Endodermal cell (in vitro differentiated cells): Measurements from ENCODE around the gene TMEM44. TPM values are rescaled to one million over a fixed set of nuclear protein-coding genes. Genes with fewer than 3 reads are reported as not detected.
A peak's percentile ranks its signal among the peaks of the same experiment; 100 is the strongest.

ENCODE experiments used
- DNase-seq: peaks from one replicate; pipeline ENCODE4 v3.0.0-alpha.2; 2017
- H3K27ac ChIP-seq: 2 replicates; pipeline ENCODE4 v1.5.1; 2013; ENCODE audit warnings: mild to moderate bottlenecking, low read depth, low read length, moderate library complexity
- H3K27me3 ChIP-seq: 2 replicates; pipeline ENCODE4 v1.6.1; 2013; ENCODE audit warnings: mild to moderate bottlenecking, low read length, moderate library complexity; ENCODE audit not compliant: insufficient read depth, control insufficient read depth, poor library complexity, severe bottlenecking
- H3K36me3 ChIP-seq: 2 replicates; pipeline ENCODE4 v1.7.0; 2013; ENCODE audit warnings: mild to moderate bottlenecking, low read length, moderate library complexity; ENCODE audit not compliant: control insufficient read depth, insufficient read depth
- H3K4me1 ChIP-seq: one replicate; pipeline ENCODE4 v1.7.0; 2013; ENCODE audit warnings: low read length; ENCODE audit not compliant: control insufficient read depth, insufficient read depth
- H3K4me3 ChIP-seq: 2 replicates; pipeline ENCODE4 v1.5.1; 2013; ENCODE audit warnings: mild to moderate bottlenecking, low read length, moderate library complexity
- H3K9ac ChIP-seq: 2 replicates; pipeline ENCODE4 v1.6.1; 2013; ENCODE audit warnings: mild to moderate bottlenecking, low read length, moderate library complexity; ENCODE audit not compliant: poor library complexity, severe bottlenecking; ENCODE audit errors: extremely low read depth
- H3K9me3 ChIP-seq: 2 replicates; pipeline ENCODE4 v1.6.1; 2013; ENCODE audit warnings: mild to moderate bottlenecking, low read length, moderate library complexity; ENCODE audit not compliant: control insufficient read depth
- H3K27ac Mint-ChIP-seq: 2 replicates; pipeline ENCODE4 v1.8.0; 2020; ENCODE audit warnings: mixed read lengths
- H3K27me3 Mint-ChIP-seq: 2 replicates; pipeline ENCODE4 v1.8.0; 2021; ENCODE audit warnings: mild to moderate bottlenecking, mixed read lengths; ENCODE audit not compliant: insufficient read depth
- H3K36me3 Mint-ChIP-seq: 2 replicates; pipeline ENCODE4 v1.8.0; 2020; ENCODE audit warnings: low read depth, mixed read lengths
- H3K4me1 Mint-ChIP-seq: 2 replicates; pipeline ENCODE4 v1.8.0; 2020; ENCODE audit warnings: mixed read lengths
- H3K4me3 Mint-ChIP-seq: 2 replicates; pipeline ENCODE4 v1.8.0; 2020; ENCODE audit warnings: mild to moderate bottlenecking, moderate library complexity, mixed read lengths
- H3K9me3 Mint-ChIP-seq: 2 replicates; pipeline ENCODE4 v1.8.0; 2020; ENCODE audit warnings: mild to moderate bottlenecking, mixed read lengths
- CTCF ChIP-seq: fragments of 200-600 bp; sonication (generic); conservative IDR thresholded peaks from 2 replicates; pipeline ENCODE4 v1.5.0; 2021; ENCODE audit warnings: antibody characterized with exemption, mild to moderate bottlenecking
- WGBS, 2 experiments: methylation state at CpG; one replicate each; pipeline versions ENCODE4 v1.1.5 to v1.1.7; 2013; ENCODE audit warnings: missing lambda C conversion rate in 2 of 2, mixed read lengths in 1 of 2; ENCODE audit not compliant: insufficient coverage in 1 of 2, insufficient read length in 1 of 2; 5-methylcytosine and 5-hydroxymethylcytosine counted together
- total RNA-seq, 2 donors: library from RNA; stranded (reverse); fragmentation: NEBNext Ultra II Directional in 1 of 2; extraction: Animal tissue kit (Norgen Biotek cat#: 25700) in 1 of 2; gene quantifications; 2 replicates in 1 of 2; 3 replicates in 1 of 2; pipeline ENCODE4 v1.2.1, GENCODE V29; 2021

The TMEM44 gene
- total RNA-seq, 2 donors from 2014 or later, result 31.0 to 34.4 TPM

GRCh38 chr3:194642769-194643168 lies 9.6 kb upstream of the TMEM44 start:
- whole genome bisulfite sequencing, 2 experiments, result 89 to 100% methylated on average over 1 to 2 of the region's 2 CpGs
- Histone ChIP-seq H3K9me3 (no peaks in the 10 kb centered on the region), H3K36me3 (peaks cover 61% of the 10 kb centered on the region), H3K4me1 (no peaks in the 10 kb centered on the region), H3K9ac (no peak overlapping the region), H3K4me3 (no peak overlapping the region), H3K27me3 (no peaks in the 10 kb centered on the region), H3K27ac (no peak overlapping the region)
- Mint-ChIP-seq H3K4me3 (no peak overlapping the region), H3K27me3 (no peaks in the 10 kb centered on the region), H3K4me1 (peaks cover 9% of the 10 kb centered on the region), H3K9me3 (no peaks in the 10 kb centered on the region), H3K27ac (no peak overlapping the region), H3K36me3 (peaks cover 59% of the 10 kb centered on the region)
- no peak for DNase-seq
- TF ChIP-seq CTCF, result no peak

GRCh38 chr3:194640829-194641228 lies 7.6 kb upstream of the TMEM44 start:
- peaks cover 20% of the 10 kb centered on the region for H3K4me1 Mint-ChIP-seq
- WGBS, 2 experiments, result 74 to 88% methylated on average over 3 to 7 of the region's 7 CpGs

GRCh38 chr3:194638991-194639605 lies 5.9 kb upstream of the TMEM44 start:
- Histone ChIP-seq H3K9me3 (no peaks in the 10 kb centered on the region), H3K4me1 (no peaks in the 10 kb centered on the region), H3K27me3 (no peaks in the 10 kb centered on the region), H3K36me3 (peaks cover 35% of the 10 kb centered on the region), H3K4me3 (no peak overlapping the region), H3K27ac (no peak overlapping the region), H3K9ac (no peak overlapping the region)
- TF ChIP-seq CTCF, result no peak
- H3K36me3 Mint-ChIP-seq, result peaks cover 34% of the 10 kb centered on the region
- WGBS, 2 experiments, result 95 to 97% methylated on average over 9 to 10 of the region's 10 CpGs
- H3K27me3 Mint-ChIP-seq, result no peaks in the 10 kb centered on the region
- H3K4me3 Mint-ChIP-seq, result no peak overlapping the region
- H3K27ac Mint-ChIP-seq, result peak overlapping the region; percentile 61
- peaks cover 20% of the 10 kb centered on the region for H3K4me1 Mint-ChIP-seq
- H3K9me3 Mint-ChIP-seq, result no peaks in the 10 kb centered on the region
- DNase-seq, result no peak

More at GRCh38 chr3:194640829-194641228, 7.6 kb upstream of the TMEM44 start:
- Mint-ChIP-seq H3K9me3 (no peaks in the 10 kb centered on the region), H3K36me3 (peaks cover 47% of the 10 kb centered on the region), H3K27me3 (no peaks in the 10 kb centered on the region), H3K27ac (no peak overlapping the region), H3K4me3 (no peak overlapping the region)
- peak; percentile 70 for TF ChIP-seq CTCF
- Histone ChIP-seq H3K27me3 (no peaks in the 10 kb centered on the region), H3K27ac (no peak overlapping the region), H3K4me1 (no peaks in the 10 kb centered on the region), H3K9ac (no peak overlapping the region), H3K4me3 (no peak overlapping the region), H3K36me3 (peaks cover 50% of the 10 kb centered on the region), H3K9me3 (no peaks in the 10 kb centered on the region)
- peak; percentile 79 for DNase-seq
